Heart right ventricle (tissue), 16 donors: ENCODE measurements around the gene PLPPR1. TPM values are rescaled to one million over a fixed set of nuclear protein-coding genes. Genes with fewer than 3 reads are reported as not detected.

Experiments used
- ATAC-seq, 8 donors: fragments of 200-7000 bp; cut with Tn5 transposase; one replicate each; pipeline ENCODE4 v1.9.1; 2020; ENCODE audit warnings: mild to moderate bottlenecking in 8 of 8, moderate library complexity in 8 of 8, moderate number of reproducible peaks in 1 of 8
- DNase-seq, 2 donors: peaks; one replicate each; pipeline ENCODE4 v3.0.0-alpha.2; 2020
- H3K27ac ChIP-seq, 10 donors: fragments of 200-600 bp; sonication (generic) in 2 of 10; one replicate each; pipeline versions ENCODE4 v1.5.0 to v1.8.0; 2020 to 2022; ENCODE audit warnings: mild to moderate bottlenecking in 3 of 10
- H3K27me3 ChIP-seq, 7 donors: fragments of 200-600 bp; one replicate each; pipeline ENCODE4 v1.8.0; 2021 to 2022; ENCODE audit warnings: mild to moderate bottlenecking in 2 of 7
- H3K36me3 ChIP-seq, 9 donors: fragments of 200-600 bp; sonication (generic) in 1 of 9; one replicate each; pipeline versions ENCODE4 v1.5.0 to v1.8.0; 2020 to 2022; ENCODE audit warnings: mild to moderate bottlenecking in 2 of 9
- H3K4me1 ChIP-seq, 9 donors: fragments of 200-600 bp; sonication (generic) in 1 of 9; one replicate each; pipeline versions ENCODE4 v1.5.0 to v1.8.0; 2020 to 2022; ENCODE audit warnings: mild to moderate bottlenecking in 4 of 9
- H3K4me3 ChIP-seq, 10 donors: fragments of 200-600 bp; sonication (generic) in 2 of 10; one replicate each; pipeline versions ENCODE4 v1.5.0 to v1.8.0; 2020 to 2022; ENCODE audit warnings: mild to moderate bottlenecking in 7 of 10, moderate library complexity in 2 of 10
- H3K9me3 ChIP-seq, 11 donors: fragments of 200-600 bp in 10 of 11; sonication (generic) in 2 of 11; one replicate each; pipeline versions ENCODE4 v1.5.0 to v1.8.0; 2013 to 2022; ENCODE audit warnings: mild to moderate bottlenecking in 2 of 11, control low read depth in 1 of 11, moderate library complexity in 1 of 11
- WGBS, 2 donors: extraction: QIAGEN DNeasy Blood & Tissue Kit; methylation state at CpG; one replicate each; pipeline ENCODE4 v1.1.7; 2013; ENCODE audit warnings: inconsistent platforms in 1 of 2; 5-methylcytosine and 5-hydroxymethylcytosine counted together
- intact Hi-C, 10 donors: fragments of 100-400 bp; cut with DNase I; formaldehyde crosslinking; loops; one replicate each; pipeline versions ENCODE4 v1.11.1 to v1.14.2; 2022
- polyA plus RNA-seq, 2 donors: library from polyadenylated mRNA; stranded (reverse); fragments of 200-250 nt; gene quantifications; one replicate each; pipeline ENCODE4 v1.2.3, GENCODE V29; 2013
- total RNA-seq, 10 donors: library from RNA; stranded (reverse); fragmentation: NEBNext Ultra II Directional in 3 of 10; extraction: Animal tissue kit (Norgen Biotek cat#: 25700) in 3 of 10; gene quantifications; one replicate each; pipeline versions ENCODE4 v1.2.1 to v1.2.4, GENCODE V29; 2021 to 2023
- TF ChIP-seq, protein P1 (sequence below), 9 donors: fragments of 200-600 bp; sonication (generic) in 2 of 9; IDR thresholded peaks; one replicate each; pipeline versions ENCODE4 v1.5.0 to v1.8.0; 2021 to 2022; ENCODE audit warnings: antibody characterized with exemption in 9 of 9, mild to moderate bottlenecking in 5 of 9, moderate library complexity in 1 of 9
- donor health status: Arrhythmogenic right ventricular cardiomyopathy.
- donor health status: ischemic (EF 13 %, LVEDD 7.1; RV severe dilation, severe dysfunction).
- donor health status: healthy with polysubstance abuse.
- donor health status: DM: no; HTN: yes; CAD: no.
- donor health status: DM: no; HTN: no; CAD: no.
- donor health status: ischemic (EF 25% LVEDD 6.9; RV normal size, moderate dysfunction).
- donor health status: ischemic (EF 25% LVEDD 5.7; RV mildly dilated, moderate dysfunction).
- donor health status: healthy.
- donor health status: DM: yes; HTN: yes; CAD: no.
- donor health status: Ischemic cardiomyopathy.
- donor health status: ischemic (EF 35%, LVEDD 5.7; RV mildly dilated, moderate dysfunction).
- donor health status: nonischemic (EF 11% LVEDD 7.7; RV severe dilation, severe dysfunction).
- donor health status: DM: yes; HTN: yes; CAD: no.
- donor health status: PGD.
- donor health status: ischemic (EF 29% LVEDD 5.4; RV normal size, mild dysfunction).
- donor health status: nonischemic (EF 23%, LVEDD 6.1; RV moderate dilation, normal function).

Gene PLPPR1
- total and polyA plus RNA-seq, 12 donors, result not detected

DNA sequence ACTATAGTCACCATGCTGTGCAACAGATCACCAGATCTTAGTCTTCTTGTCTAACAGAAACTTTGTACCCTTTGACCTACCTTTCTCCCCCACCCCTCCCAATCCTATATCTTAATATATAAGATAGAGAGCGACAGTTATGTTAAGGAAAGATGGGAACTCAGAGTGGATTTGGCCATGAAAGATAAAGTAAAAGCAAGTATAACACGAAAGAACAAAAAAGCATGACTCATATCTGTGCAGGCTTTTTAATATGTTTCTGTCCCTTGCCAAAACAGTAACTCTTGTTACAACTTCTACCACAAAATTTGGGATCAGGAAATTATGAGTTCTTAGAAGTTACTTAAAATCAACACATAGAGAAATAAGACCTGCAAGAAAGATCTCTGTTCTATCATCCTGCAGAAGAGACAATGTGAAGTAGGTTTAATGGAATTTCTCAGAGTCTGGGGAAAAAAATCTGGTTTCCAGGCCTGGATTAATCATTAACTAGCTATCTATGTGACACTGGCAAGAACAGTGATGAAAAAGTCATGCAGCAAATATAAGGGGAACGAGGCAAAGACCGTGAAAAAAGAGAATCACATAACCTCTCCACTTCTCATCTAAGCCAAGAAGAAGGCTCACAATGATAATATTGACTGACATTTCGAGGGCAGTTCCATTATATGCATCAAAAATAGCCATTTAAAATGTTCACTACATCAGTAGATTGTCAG lies 337.7 kb downstream of the PLPPR1 start:
- TF ChIP-seq, protein P1, sequence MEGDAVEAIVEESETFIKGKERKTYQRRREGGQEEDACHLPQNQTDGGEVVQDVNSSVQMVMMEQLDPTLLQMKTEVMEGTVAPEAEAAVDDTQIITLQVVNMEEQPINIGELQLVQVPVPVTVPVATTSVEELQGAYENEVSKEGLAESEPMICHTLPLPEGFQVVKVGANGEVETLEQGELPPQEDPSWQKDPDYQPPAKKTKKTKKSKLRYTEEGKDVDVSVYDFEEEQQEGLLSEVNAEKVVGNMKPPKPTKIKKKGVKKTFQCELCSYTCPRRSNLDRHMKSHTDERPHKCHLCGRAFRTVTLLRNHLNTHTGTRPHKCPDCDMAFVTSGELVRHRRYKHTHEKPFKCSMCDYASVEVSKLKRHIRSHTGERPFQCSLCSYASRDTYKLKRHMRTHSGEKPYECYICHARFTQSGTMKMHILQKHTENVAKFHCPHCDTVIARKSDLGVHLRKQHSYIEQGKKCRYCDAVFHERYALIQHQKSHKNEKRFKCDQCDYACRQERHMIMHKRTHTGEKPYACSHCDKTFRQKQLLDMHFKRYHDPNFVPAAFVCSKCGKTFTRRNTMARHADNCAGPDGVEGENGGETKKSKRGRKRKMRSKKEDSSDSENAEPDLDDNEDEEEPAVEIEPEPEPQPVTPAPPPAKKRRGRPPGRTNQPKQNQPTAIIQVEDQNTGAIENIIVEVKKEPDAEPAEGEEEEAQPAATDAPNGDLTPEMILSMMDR (IDR thresholded peaks at IDR 0.05), result no peak
- ATAC-seq (no peak), DNase-seq (no peak)
- Histone ChIP-seq H3K36me3 (no peaks in the 10 kb centered on the region), H3K27ac (no peak overlapping the region), H3K27me3 (peaks cover 0 to 4% (median 0%) of the 10 kb centered on the region in 7 donors), H3K4me3 (no peak overlapping the region), H3K4me1 (no peaks in the 10 kb centered on the region), H3K9me3 (no peaks in the 10 kb centered on the region)
- WGBS, 2 donors, result 56 to 61% methylated on average over 5 of the region's 5 CpGs
- intact Hi-C loops, result no loop called here

- Histone ChIP-seq H3K27me3 (peaks cover 0 to 4% (median 0%) of the 10 kb centered on the region in 7 donors), H3K4me1 (no peaks in the 10 kb centered on the region), H3K36me3 (no peaks in the 10 kb centered on the region), H3K4me3 (no peak overlapping the region), H3K9me3 (peaks cover 0 to 5% (median 0%) of the 10 kb centered on the region in 11 donors), H3K27ac (no peak overlapping the region)
- intact Hi-C loops, result no loop called here
- ATAC-seq (no peak), DNase-seq (no peak)
- TF ChIP-seq, protein P1 (IDR thresholded peaks at IDR 0.05), result no peak
- 94 to 97% methylated on average over 3 of the region's 3 CpGs for WGBS, 2 donors
Observed at GRCh38 chr9:101367323-101367722, 338.8 kb downstream of the PLPPR1 start.

DNA sequence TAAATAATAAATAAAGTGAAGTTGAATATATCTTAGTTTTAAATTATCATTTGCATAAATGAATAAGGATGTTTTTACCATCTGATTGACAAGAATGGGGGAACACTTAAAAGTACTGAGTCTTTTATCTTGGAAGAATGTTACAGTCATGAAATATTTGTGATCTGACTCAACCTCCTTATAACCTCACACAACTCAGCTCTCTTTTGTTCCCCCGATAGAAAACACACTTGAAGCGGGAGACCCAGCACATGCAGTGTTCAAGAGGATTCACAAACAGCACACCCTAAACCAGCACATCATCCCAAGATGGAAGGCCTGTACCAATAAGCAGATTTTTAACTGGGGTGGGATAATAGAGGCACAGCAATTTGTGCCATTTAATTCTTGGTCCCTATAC lies 340.8 kb downstream of the PLPPR1 start:
- TF ChIP-seq, protein P1 (IDR thresholded peaks at IDR 0.05), result no peak
- intact Hi-C loops, result no loop called here

GRCh38 chr9:101369884-101370531 lies 341.5 kb downstream of the PLPPR1 start:
- H3K27me3 ChIP-seq, result peaks cover 0 to 4% (median 0%) of the 10 kb centered on the region in 7 donors
- H3K4me3 ChIP-seq, result no peak overlapping the region
- H3K4me1 ChIP-seq, result no peaks in the 10 kb centered on the region
- intact Hi-C loops, result no loop called here
- 75 to 76% methylated on average over 2 of the region's 2 CpGs for WGBS, 2 donors
- TF ChIP-seq, protein P1 (IDR thresholded peaks at IDR 0.05), result no peak
- H3K27ac ChIP-seq, result no peak overlapping the region
- peaks cover 0 to 5% (median 0%) of the 10 kb centered on the region in 11 donors for H3K9me3 ChIP-seq
- H3K36me3 ChIP-seq, result no peaks in the 10 kb centered on the region
- no peak for ATAC-seq
- DNase-seq, result no peak

More for the DNA sequence above, 340.8 kb downstream of the PLPPR1 start:
- Histone ChIP-seq H3K4me1 (no peaks in the 10 kb centered on the region), H3K9me3 (peaks cover 0 to 5% (median 0%) of the 10 kb centered on the region in 11 donors), H3K4me3 (no peak overlapping the region), H3K36me3 (no peaks in the 10 kb centered on the region), H3K27ac (no peak overlapping the region), H3K27me3 (peaks cover 0 to 4% (median 0%) of the 10 kb centered on the region in 7 donors)
- DNase-seq (no peak), ATAC-seq (no peak)
- 60 to 71% methylated on average over 2 of the region's 2 CpGs for WGBS, 2 donors
